IMR-90 (cell line): ENCODE results near the gene SGSM2. TPM values are rescaled to one million over a fixed set of nuclear protein-coding genes. Genes with fewer than 3 reads are reported as not detected.

Experiments used
- ATAC-seq: fragments of 200-7000 bp; cut with Tn5 transposase; 2 replicates; pipeline ENCODE4 v1.9.1; 2020; ENCODE audit warnings: low read depth, mild to moderate bottlenecking, moderate library complexity
- BruUV-seq: library from RNA; stranded (reverse); fragments of 400-500 nt; replicated peaks from 2 replicates; lab custom pipeline; 2021; lab: Mats Ljungman, UMichigan
- CTCF ChIA-PET: fragments of 300-600 bp; formaldehyde crosslinking; extraction: SDS; loops from one replicate; lab custom pipeline; 2021; ENCODE audit warnings: antibody characterized with exemption; lab: Yijun Ruan, JAX
- POLR2A ChIA-PET: fragments of 300-600 bp; sonication (Branson Sonifier 250); formaldehyde crosslinking; loops from one replicate; lab custom pipeline; 2022; ENCODE audit warnings: antibody characterized with exemption; ENCODE audit not compliant: unreplicated experiment; lab: Charles Lee
- DNase-seq: peaks from one replicate; pipeline ENCODE4 v3.0.0; 2013
- H2AFZ ChIP-seq: replicated peaks from 2 replicates; pipeline ENCODE3; 2013; ENCODE audit warnings: low read length, mild to moderate bottlenecking; ENCODE audit not compliant: poor library complexity
- H2AK5ac ChIP-seq: 2 replicates; pipeline ENCODE4 v1.6.1; 2013; ENCODE audit warnings: low read depth, low read length, inconsistent platforms
- H2AK9ac ChIP-seq: replicated peaks from 2 replicates; pipeline ENCODE3; 2013; ENCODE audit warnings: mild to moderate bottlenecking, low read depth, low read length, moderate library complexity; ENCODE audit not compliant: poor library complexity
- H2BK120ac ChIP-seq: 2 replicates; pipeline ENCODE4 v1.6.1; 2013; ENCODE audit warnings: low read depth, low read length, inconsistent platforms
- H2BK15ac ChIP-seq: 3 replicates; pipeline ENCODE4 v1.6.1; 2013; ENCODE audit warnings: low read depth, low read length, inconsistent platforms
- H2BK20ac ChIP-seq: 2 replicates; pipeline ENCODE4 v1.6.1; 2013; ENCODE audit warnings: low read depth, mild to moderate bottlenecking, inconsistent platforms, low read length, moderate library complexity
- H2BK5ac ChIP-seq: 2 replicates; pipeline ENCODE4 v1.6.1; 2013; ENCODE audit warnings: mild to moderate bottlenecking, low read depth, low read length, inconsistent platforms; ENCODE audit not compliant: poor library complexity, severe bottlenecking
- H3K14ac ChIP-seq: replicated peaks from 2 replicates; pipeline ENCODE4 v1.6.1; 2013; ENCODE audit warnings: low read depth, low read length, inconsistent platforms
- H3K18ac ChIP-seq: 2 replicates; pipeline ENCODE4 v1.6.1; 2013; ENCODE audit warnings: low read depth, low read length, control low read depth
- H3K23ac ChIP-seq: 2 replicates; pipeline ENCODE4 v1.6.1; 2013; ENCODE audit warnings: low read depth, low read length, inconsistent platforms
- H3K27ac ChIP-seq: 2 replicates; pipeline ENCODE4 v1.5.1; 2013; ENCODE audit warnings: mild to moderate bottlenecking, control low read depth, low read length; ENCODE audit not compliant: insufficient read depth
- H3K27me3 ChIP-seq: 2 replicates; pipeline ENCODE4 v1.6.1; 2013; ENCODE audit warnings: low read length; ENCODE audit not compliant: control insufficient read depth, insufficient read depth
- H3K36me3 ChIP-seq: 2 replicates; pipeline ENCODE4 v1.6.1; 2013; ENCODE audit warnings: low read length, mixed read lengths; ENCODE audit not compliant: control insufficient read depth, insufficient read depth
- H3K4ac ChIP-seq: 2 replicates; pipeline ENCODE4 v1.6.1; 2013; ENCODE audit warnings: low read depth, low read length, inconsistent platforms
- H3K4me1 ChIP-seq: 2 replicates; pipeline ENCODE4 v1.6.1; 2013; ENCODE audit warnings: low read length, mixed read lengths; ENCODE audit not compliant: control insufficient read depth, insufficient read depth
- H3K4me2 ChIP-seq: 2 replicates; pipeline ENCODE4 v1.6.1; 2013; ENCODE audit warnings: low read depth, mild to moderate bottlenecking, control low read depth, low read length, moderate library complexity
- H3K4me3 ChIP-seq: 2 replicates; pipeline ENCODE4 v1.5.1; 2013; ENCODE audit warnings: low read depth, mild to moderate bottlenecking, control low read depth, low read length, moderate library complexity; ENCODE audit not compliant: insufficient read depth
- H3K56ac ChIP-seq: 2 replicates; pipeline ENCODE4 v1.6.1; 2013; ENCODE audit warnings: low read length, inconsistent platforms; ENCODE audit not compliant: insufficient read depth; ENCODE audit errors: extremely low read depth
- H3K79me1 ChIP-seq, 2 experiments: 2 replicates each; pipeline ENCODE4 v1.6.1; 2013; ENCODE audit warnings: low read length in 2 of 2, inconsistent platforms in 1 of 2, low read depth in 1 of 2
- H3K9ac ChIP-seq: 2 replicates; pipeline ENCODE4 v1.6.1; 2013; ENCODE audit warnings: low read depth, low read length, control low read depth
- H3K9me1 ChIP-seq: 2 replicates; pipeline ENCODE4 v1.6.1; 2013; ENCODE audit warnings: low read length, inconsistent platforms; ENCODE audit not compliant: insufficient read depth
- H3K9me3 ChIP-seq: 2 replicates; pipeline ENCODE4 v1.6.1; 2013; ENCODE audit warnings: low read length; ENCODE audit not compliant: control insufficient read depth, insufficient read depth
- H4K20me1 ChIP-seq: 2 replicates; pipeline ENCODE4 v1.6.1; 2013; ENCODE audit warnings: low read length, inconsistent platforms; ENCODE audit not compliant: insufficient read depth
- H4K5ac ChIP-seq: 2 replicates; pipeline ENCODE4 v1.6.1; 2013; ENCODE audit warnings: mild to moderate bottlenecking, low read depth, low read length, control low read depth
- H4K8ac ChIP-seq, 2 experiments: 2 replicates each; pipeline ENCODE4 v1.6.1; 2013; ENCODE audit warnings: low read depth in 2 of 2, low read length in 2 of 2, control low read depth in 1 of 2, inconsistent platforms in 1 of 2
- H4K91ac ChIP-seq: 2 replicates; pipeline ENCODE4 v1.6.1; 2013; ENCODE audit warnings: low read depth, low read length, inconsistent platforms; ENCODE audit not compliant: insufficient read depth
- BHLHE40 ChIP-seq: fragments of 150-350 bp; IDR thresholded peaks from 2 replicates; pipeline ENCODE4 v1.6.1; 2016; ENCODE audit warnings: mild to moderate bottlenecking, low read depth, low read length
- CEBPB ChIP-seq: IDR thresholded peaks from 2 replicates; pipeline ENCODE4 v1.6.1; 2012; ENCODE audit warnings: low read depth, low read length, improper control_type of control experiment
- CHD1 ChIP-seq: IDR thresholded peaks from 2 replicates; pipeline ENCODE4 v1.6.1; 2012; ENCODE audit warnings: low read depth, low read length, improper control_type of control experiment
- FOS ChIP-seq: fragments of 150-350 bp; IDR thresholded peaks from 2 replicates; pipeline ENCODE4 v1.6.1; 2016; ENCODE audit warnings: low read depth, low read length
- MAFK ChIP-seq: IDR thresholded peaks from 2 replicates; pipeline ENCODE4 v1.6.1; 2012; ENCODE audit warnings: low read depth, low read length, improper control_type of control experiment
- MXI1 ChIP-seq: IDR thresholded peaks from 2 replicates; pipeline ENCODE4 v1.6.1; 2012; ENCODE audit warnings: low read depth, mild to moderate bottlenecking, low read length, moderate library complexity, borderline replicate concordance
- NFE2L2 ChIP-seq: fragments of 150-350 bp; IDR thresholded peaks from 2 replicates; pipeline ENCODE4 v1.6.1; 2016; ENCODE audit warnings: low read depth, mild to moderate bottlenecking, low read length
- POLR2A ChIP-seq: IDR thresholded peaks from 2 replicates; pipeline ENCODE4 v1.6.1; 2012; ENCODE audit warnings: mild to moderate bottlenecking, low read depth, low read length
- RAD21 ChIP-seq: IDR thresholded peaks from 2 replicates; pipeline ENCODE4 v1.6.1; 2012; ENCODE audit warnings: low read length, improper control_type of control experiment
- RCOR1 ChIP-seq: IDR thresholded peaks from 2 replicates; pipeline ENCODE4 v1.6.1; 2012; ENCODE audit warnings: mild to moderate bottlenecking, low read length, improper control_type of control experiment; ENCODE audit not compliant: insufficient replicate concordance
- RFX5 ChIP-seq: IDR thresholded peaks from 2 replicates; pipeline ENCODE4 v1.8.0; 2012; ENCODE audit warnings: low read depth, mild to moderate bottlenecking, low read length, moderate library complexity
- SMC3 ChIP-seq: fragments of 150-350 bp; IDR thresholded peaks from 2 replicates; pipeline ENCODE4 v1.6.1; 2016; ENCODE audit warnings: low read depth, mild to moderate bottlenecking, antibody characterized with exemption, low read length, moderate library complexity
- WGBS, 2 experiments: methylation state at CpG; one replicate each; pipeline versions ENCODE4 v1.1.5 to v1.1.7; 2013; ENCODE audit warnings: missing lambda C conversion rate in 2 of 2; ENCODE audit not compliant: insufficient read length in 1 of 2; ENCODE audit errors: extremely low coverage in 2 of 2; 5-methylcytosine and 5-hydroxymethylcytosine counted together
- dilution Hi-C: fragments of 300-500 bp; cut with HindIII; formaldehyde crosslinking; loops from one replicate; pipeline ENCODE4 v1.14.3; 2018; ENCODE audit warnings: low sequenced_read_pairs; ENCODE audit not compliant: unreplicated experiment
- in situ Hi-C: fragments of 300-500 bp; cut with MboI; formaldehyde crosslinking; loops from 3 replicates; pipeline ENCODE4 v1.14.3; 2019; ENCODE audit warnings: low sequenced_read_pairs, inconsistent platforms, mixed read lengths
- intact Hi-C: fragments of 100-400 bp; cut with micrococcal nuclease; formaldehyde crosslinking; loops from 2 replicates; pipeline ENCODE4 v1.10.0; 2022
- polyA plus RNA-seq, 3 experiments: library from polyadenylated mRNA; depleted of rRNA; stranded (reverse); fragments of >200 nt; gene quantifications; 2 replicates each; pipeline ENCODE4 v1.2.3, GENCODE V29; 2012; ENCODE audit warnings: low replicate concordance in 1 of 3
- total RNA-seq: library from RNA; depleted of rRNA; stranded (reverse); fragments of >200 nt; gene quantifications from 2 replicates; pipeline ENCODE4 v1.2.3, GENCODE V29; 2012
- TF ChIP-seq, protein P1 (sequence below): conservative IDR thresholded peaks from 2 replicates; pipeline ENCODE4 v1.5.1; 2012; ENCODE audit warnings: mild to moderate bottlenecking, low read depth, low read length, improper control_type of control experiment
- TF ChIP-seq, protein P2 (sequence below): fragments of 150-350 bp; IDR thresholded peaks from 2 replicates; pipeline ENCODE4 v1.6.1; 2017; ENCODE audit warnings: mild to moderate bottlenecking, antibody characterized with exemption, low read length, low read depth
- TF ChIP-seq, protein P3 (sequence below): fragments of 150-350 bp; IDR thresholded peaks from 2 replicates; pipeline ENCODE4 v1.6.1; 2016; ENCODE audit warnings: low read depth, mild to moderate bottlenecking, low read length, moderate library complexity, borderline replicate concordance

The SGSM2 gene
- total and polyA plus RNA-seq, 2 of the 4 experiments (the other 2 are of a cell fraction) = 13.6 to 81.2 TPM

DNA sequence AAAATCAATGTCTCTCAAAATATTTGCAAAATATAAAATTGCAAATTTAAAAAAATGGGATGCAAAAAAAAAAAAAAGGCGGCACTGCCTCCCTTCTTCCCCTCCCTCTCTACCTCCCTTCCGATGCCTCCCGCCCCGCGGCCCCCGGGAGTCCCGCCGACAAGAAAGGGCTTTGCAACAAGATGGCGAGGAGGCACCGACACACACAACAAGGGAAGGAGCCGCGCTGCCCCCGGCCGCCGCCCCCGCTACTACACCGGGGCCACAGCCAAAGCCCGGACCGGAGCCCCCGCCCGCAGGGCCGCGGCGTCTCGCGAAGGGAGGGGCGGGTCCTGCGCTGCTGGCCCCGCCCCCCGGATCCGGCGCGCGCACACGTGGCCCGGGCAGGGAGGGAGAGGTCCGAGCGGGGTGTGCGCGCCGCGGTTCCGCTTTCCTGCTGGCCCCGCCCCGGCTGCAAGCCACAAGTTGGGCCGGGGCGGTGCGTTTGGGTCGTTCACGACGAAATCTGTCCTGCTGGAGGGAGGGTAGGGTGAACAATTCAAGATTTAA is 63.6 kb downstream of the SGSM2 start, which contains the start of gene MNT:
Gene MNT (minus strand): TSS at position 184 of the 549 bp plus-strand sequence. CDS start 348 bp downstream, outside the sequence.
- Histone ChIP-seq H3K4me3 (peak within 1 kb of the TSS; percentile 83), H2BK120ac (peak within 1 kb of the TSS; percentile 98), H3K4me1 (peaks cover 41% of the 10 kb centered on the region), H3K18ac (peak within 1 kb of the TSS; percentile 87), H2AFZ (peak within 1 kb of the TSS; percentile 97), H3K36me3 (no peaks in the 10 kb centered on the region), H3K4me2 (peak within 1 kb of the TSS; percentile 91), H3K27me3 (no peaks in the 10 kb centered on the region), H3K23ac (peak within 1 kb of the TSS; percentile 99), H2AK9ac (peak within 1 kb of the TSS; percentile 99), H3K27ac (peak within 1 kb of the TSS; percentile 94), H4K5ac (peak within 1 kb of the TSS; percentile 80), H3K56ac (peak within 1 kb of the TSS; percentile 96), H3K4ac (peak within 1 kb of the TSS; percentile 97), H3K9me1 (peaks cover 34% of the 10 kb centered on the region), H4K20me1 (peaks cover 23% of the 10 kb centered on the region), H2BK5ac (peak within 1 kb of the TSS; percentile 95), H2BK20ac (peak within 1 kb of the TSS; percentile 94), H3K14ac (peak within 1 kb of the TSS; percentile 98), H2BK15ac (peak within 1 kb of the TSS; percentile 100; the same call in 2 of the 3 replicates), H3K79me1 (peaks cover 13 to 58% of the 10 kb centered on the region in 2 experiments; a peak in 3 of 4 replicates), H4K91ac (peak within 1 kb of the TSS; percentile 97), H3K9me3 (no peaks in the 10 kb centered on the region), H4K8ac (peak within 1 kb of the TSS; percentile 43 to 96), H2AK5ac (peak within 1 kb of the TSS; percentile 95), H3K9ac (peak within 1 kb of the TSS; percentile 86)
- ATAC-seq (peak; percentile 38), DNase-seq (peak; percentile 92)
- dilution Hi-C loops (no loop called here), intact Hi-C loops (loop anchor here (1.0 kb wide), 2 partner anchors 9 to 19 kb away; no protein-coding TSS in a partner anchor), in situ Hi-C loops (no loop called here)
- ChIA-PET POLR2A (interaction anchor here (0.9 kb wide), 1 partner anchor 9 kb away, joined by 3 read pairs; no protein-coding TSS in a partner anchor), CTCF (interaction anchor here (1.2 to 1.3 kb wide), 2 partner anchors 15 to 19 kb away, joined by 4 to 7 read pairs; no protein-coding TSS in a partner anchor)
- BruUV-seq = no TSS peak
- 0% methylated on average over 11 of the region's 51 CpGs; no CpG with 5 or more reads in 1 of the 2 experiments for WGBS, 2 experiments
- peak; percentile 85 for TF ChIP-seq POLR2A
- TF ChIP-seq MXI1 = no peak
- TF ChIP-seq RFX5 = no peak
- TF ChIP-seq, protein P1, sequence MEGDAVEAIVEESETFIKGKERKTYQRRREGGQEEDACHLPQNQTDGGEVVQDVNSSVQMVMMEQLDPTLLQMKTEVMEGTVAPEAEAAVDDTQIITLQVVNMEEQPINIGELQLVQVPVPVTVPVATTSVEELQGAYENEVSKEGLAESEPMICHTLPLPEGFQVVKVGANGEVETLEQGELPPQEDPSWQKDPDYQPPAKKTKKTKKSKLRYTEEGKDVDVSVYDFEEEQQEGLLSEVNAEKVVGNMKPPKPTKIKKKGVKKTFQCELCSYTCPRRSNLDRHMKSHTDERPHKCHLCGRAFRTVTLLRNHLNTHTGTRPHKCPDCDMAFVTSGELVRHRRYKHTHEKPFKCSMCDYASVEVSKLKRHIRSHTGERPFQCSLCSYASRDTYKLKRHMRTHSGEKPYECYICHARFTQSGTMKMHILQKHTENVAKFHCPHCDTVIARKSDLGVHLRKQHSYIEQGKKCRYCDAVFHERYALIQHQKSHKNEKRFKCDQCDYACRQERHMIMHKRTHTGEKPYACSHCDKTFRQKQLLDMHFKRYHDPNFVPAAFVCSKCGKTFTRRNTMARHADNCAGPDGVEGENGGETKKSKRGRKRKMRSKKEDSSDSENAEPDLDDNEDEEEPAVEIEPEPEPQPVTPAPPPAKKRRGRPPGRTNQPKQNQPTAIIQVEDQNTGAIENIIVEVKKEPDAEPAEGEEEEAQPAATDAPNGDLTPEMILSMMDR = no peak
- no peak for TF ChIP-seq FOS
- no peak for TF ChIP-seq SMC3
- TF ChIP-seq, protein P2, sequence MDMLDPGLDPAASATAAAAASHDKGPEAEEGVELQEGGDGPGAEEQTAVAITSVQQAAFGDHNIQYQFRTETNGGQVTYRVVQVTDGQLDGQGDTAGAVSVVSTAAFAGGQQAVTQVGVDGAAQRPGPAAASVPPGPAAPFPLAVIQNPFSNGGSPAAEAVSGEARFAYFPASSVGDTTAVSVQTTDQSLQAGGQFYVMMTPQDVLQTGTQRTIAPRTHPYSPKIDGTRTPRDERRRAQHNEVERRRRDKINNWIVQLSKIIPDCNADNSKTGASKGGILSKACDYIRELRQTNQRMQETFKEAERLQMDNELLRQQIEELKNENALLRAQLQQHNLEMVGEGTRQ = peak; percentile 88
- TF ChIP-seq CEBPB = no peak
- TF ChIP-seq RCOR1 = no peak
- TF ChIP-seq BHLHE40 = no peak
- no peak for TF ChIP-seq MAFK
- no peak for TF ChIP-seq NFE2L2
- peak; percentile 99 for TF ChIP-seq CHD1
- 0 out of 2 replicates have a peak, but pooled peaks have one; percentile 9 for TF ChIP-seq RAD21
- TF ChIP-seq, protein P3, sequence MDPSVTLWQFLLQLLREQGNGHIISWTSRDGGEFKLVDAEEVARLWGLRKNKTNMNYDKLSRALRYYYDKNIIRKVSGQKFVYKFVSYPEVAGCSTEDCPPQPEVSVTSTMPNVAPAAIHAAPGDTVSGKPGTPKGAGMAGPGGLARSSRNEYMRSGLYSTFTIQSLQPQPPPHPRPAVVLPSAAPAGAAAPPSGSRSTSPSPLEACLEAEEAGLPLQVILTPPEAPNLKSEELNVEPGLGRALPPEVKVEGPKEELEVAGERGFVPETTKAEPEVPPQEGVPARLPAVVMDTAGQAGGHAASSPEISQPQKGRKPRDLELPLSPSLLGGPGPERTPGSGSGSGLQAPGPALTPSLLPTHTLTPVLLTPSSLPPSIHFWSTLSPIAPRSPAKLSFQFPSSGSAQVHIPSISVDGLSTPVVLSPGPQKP = no peak
